Measurements from ENCODE around the gene SH3RF3. TPM values are rescaled to one million over a fixed set of nuclear protein-coding genes. Genes with fewer than 3 reads are reported as not detected.
"Not testable (repeated sequence)": the region's sequence is repeated elsewhere in the genome, so short reads cannot be mapped to it uniquely, and the experiment has no call there.

Gene SH3RF3
- total and polyA plus RNA-seq, 4 donors = 2.9 to 9.7 (median 8.6) TPM

- no peaks in the 10 kb centered on the region for H3K4me1 ChIP-seq (ENCODE audit: control insufficient read depth in 5 of 5, insufficient read depth in 5 of 5, low read length in 5 of 5)
- WGBS, 2 donors = 93 to 95% methylated on average over 4 of the region's 4 CpGs
- H3K27me3 ChIP-seq (ENCODE audit: control insufficient read depth in 3 of 3, insufficient read depth in 3 of 3, low read length in 2 of 3) = peaks cover 0 to 4% (median 0%) of the 10 kb centered on the region in 3 donors
- TF ChIP-seq, protein P1, sequence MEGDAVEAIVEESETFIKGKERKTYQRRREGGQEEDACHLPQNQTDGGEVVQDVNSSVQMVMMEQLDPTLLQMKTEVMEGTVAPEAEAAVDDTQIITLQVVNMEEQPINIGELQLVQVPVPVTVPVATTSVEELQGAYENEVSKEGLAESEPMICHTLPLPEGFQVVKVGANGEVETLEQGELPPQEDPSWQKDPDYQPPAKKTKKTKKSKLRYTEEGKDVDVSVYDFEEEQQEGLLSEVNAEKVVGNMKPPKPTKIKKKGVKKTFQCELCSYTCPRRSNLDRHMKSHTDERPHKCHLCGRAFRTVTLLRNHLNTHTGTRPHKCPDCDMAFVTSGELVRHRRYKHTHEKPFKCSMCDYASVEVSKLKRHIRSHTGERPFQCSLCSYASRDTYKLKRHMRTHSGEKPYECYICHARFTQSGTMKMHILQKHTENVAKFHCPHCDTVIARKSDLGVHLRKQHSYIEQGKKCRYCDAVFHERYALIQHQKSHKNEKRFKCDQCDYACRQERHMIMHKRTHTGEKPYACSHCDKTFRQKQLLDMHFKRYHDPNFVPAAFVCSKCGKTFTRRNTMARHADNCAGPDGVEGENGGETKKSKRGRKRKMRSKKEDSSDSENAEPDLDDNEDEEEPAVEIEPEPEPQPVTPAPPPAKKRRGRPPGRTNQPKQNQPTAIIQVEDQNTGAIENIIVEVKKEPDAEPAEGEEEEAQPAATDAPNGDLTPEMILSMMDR (IDR thresholded peaks at IDR 0.05; ENCODE audit: control extremely low read depth, extremely low read depth) = no peak
- no peak overlapping the region for H3K4me3 ChIP-seq
- H3K9ac ChIP-seq (ENCODE audit: insufficient read depth in 1 of 2, low read length in 2 of 2) = no peak overlapping the region
- ATAC-seq (ENCODE audit: insufficient read depth, low FRiP score) (no peak), DNase-seq (no peak)
- H3K9me3 ChIP-seq (ENCODE audit: control insufficient read depth in 4 of 4, insufficient read depth in 3 of 4, low read length in 3 of 4) = no peaks in the 10 kb centered on the region
- no peak overlapping the region for H3K27ac ChIP-seq (ENCODE audit: low read depth in 1 of 2, low read length in 1 of 2)
- no peaks in the 10 kb centered on the region for H3K36me3 ChIP-seq (ENCODE audit: control insufficient read depth in 4 of 4, insufficient read depth in 4 of 4, low read length in 4 of 4)
Measured at GRCh38 chr2:109117780-109118179, 11.2 kb upstream of the SH3RF3 start.

GRCh38 chr2:109118321-109118720 is 10.7 kb upstream of the SH3RF3 start:
- 95 to 97% methylated on average over 9 of the region's 9 CpGs for WGBS, 2 donors

GRCh38 chr2:109120166-109120565 is 8.8 kb upstream of the SH3RF3 start:
- no peak for DNase-seq
- Histone ChIP-seq H3K9ac (ENCODE audit: insufficient read depth in 1 of 2, low read length in 2 of 2) (no peak overlapping the region), H3K36me3 (ENCODE audit: control insufficient read depth in 4 of 4, insufficient read depth in 4 of 4, low read length in 4 of 4) (no peaks in the 10 kb centered on the region), H3K27me3 (ENCODE audit: control insufficient read depth in 3 of 3, insufficient read depth in 3 of 3, low read length in 2 of 3) (peaks cover 0 to 4% (median 2%) of the 10 kb centered on the region in 3 donors), H3K4me1 (ENCODE audit: control insufficient read depth in 5 of 5, insufficient read depth in 5 of 5, low read length in 5 of 5) (no peaks in the 10 kb centered on the region), H3K9me3 (ENCODE audit: control insufficient read depth in 4 of 4, insufficient read depth in 3 of 4, low read length in 3 of 4) (no peaks in the 10 kb centered on the region), H3K4me3 (no peak overlapping the region), H3K27ac (ENCODE audit: low read depth in 1 of 2, low read length in 1 of 2) (no peak overlapping the region)
- ATAC-seq (ENCODE audit: insufficient read depth, low FRiP score) = no peak
- 94 to 96% methylated on average over 3 of the region's 3 CpGs for WGBS, 2 donors
- TF ChIP-seq, protein P1 (IDR thresholded peaks at IDR 0.05; ENCODE audit: control extremely low read depth, extremely low read depth) = no peak

More at GRCh38 chr2:109118321-109118720, 10.7 kb upstream of the SH3RF3 start:
- H3K4me1 ChIP-seq (ENCODE audit: control insufficient read depth in 5 of 5, insufficient read depth in 5 of 5, low read length in 5 of 5) = no peaks in the 10 kb centered on the region
- ATAC-seq (ENCODE audit: insufficient read depth, low FRiP score) = no peak
- peaks cover 0 to 4% (median 2%) of the 10 kb centered on the region in 3 donors for H3K27me3 ChIP-seq (ENCODE audit: control insufficient read depth in 3 of 3, insufficient read depth in 3 of 3, low read length in 2 of 3)
- no peak overlapping the region for H3K9ac ChIP-seq (ENCODE audit: insufficient read depth in 1 of 2, low read length in 2 of 2)
- H3K9me3 ChIP-seq (ENCODE audit: control insufficient read depth in 4 of 4, insufficient read depth in 3 of 4, low read length in 3 of 4) = no peaks in the 10 kb centered on the region
- no peak overlapping the region for H3K4me3 ChIP-seq
- TF ChIP-seq, protein P1 (IDR thresholded peaks at IDR 0.05; ENCODE audit: control extremely low read depth, extremely low read depth) = no peak
- no peak for DNase-seq
- H3K27ac ChIP-seq (ENCODE audit: low read depth in 1 of 2, low read length in 1 of 2) = no peak overlapping the region
- no peaks in the 10 kb centered on the region for H3K36me3 ChIP-seq (ENCODE audit: control insufficient read depth in 4 of 4, insufficient read depth in 4 of 4, low read length in 4 of 4)

GRCh38 chr2:109120686-109121085 is 8.3 kb upstream of the SH3RF3 start:
- WGBS, 2 donors = 90 to 93% methylated on average over 10 of the region's 10 CpGs
- not testable (repeated sequence) for H3K9ac ChIP-seq (ENCODE audit: insufficient read depth in 1 of 2, low read length in 2 of 2)

More at GRCh38 chr2:109120686-109121085, 8.3 kb upstream of the SH3RF3 start:
- not testable (repeated sequence) for H3K36me3 ChIP-seq (ENCODE audit: control insufficient read depth in 4 of 4, insufficient read depth in 4 of 4, low read length in 4 of 4); H3K27ac ChIP-seq (ENCODE audit: low read depth in 1 of 2, low read length in 1 of 2); DNase-seq; H3K4me3 ChIP-seq; H3K27me3 ChIP-seq (ENCODE audit: control insufficient read depth in 3 of 3, insufficient read depth in 3 of 3, low read length in 2 of 3); ATAC-seq (ENCODE audit: insufficient read depth, low FRiP score); H3K9me3 ChIP-seq (ENCODE audit: control insufficient read depth in 4 of 4, insufficient read depth in 3 of 4, low read length in 3 of 4); H3K4me1 ChIP-seq (ENCODE audit: control insufficient read depth in 5 of 5, insufficient read depth in 5 of 5, low read length in 5 of 5)

All from lung (tissue), 12 donors.